Thyroid gland (tissue), 4 donors: ENCODE results near the gene PANK1. TPM values are rescaled to one million over a fixed set of nuclear protein-coding genes. Genes with fewer than 3 reads are reported as not detected.

Experiments
- DNase-seq, 2 donors: peaks; one replicate each; pipeline ENCODE4 v3.0.0-alpha.2; 2019
- H3K27ac ChIP-seq, 3 donors: fragments of 200-600 bp; sonication (generic); 1 replicate in 2 of 3; 2 replicates in 1 of 3; pipeline ENCODE4 v1.5.1; 2016 to 2019; ENCODE audit warnings: mild to moderate bottlenecking in 1 of 3, moderate library complexity in 1 of 3
- H3K27me3 ChIP-seq: fragments of 200-600 bp; sonication (generic); one replicate; pipeline ENCODE4 v1.5.1; 2019
- H3K36me3 ChIP-seq, 2 donors: fragments of 200-600 bp; sonication (generic); one replicate each; pipeline ENCODE4 v1.5.1; 2016 to 2019
- H3K4me1 ChIP-seq, 2 donors: fragments of 200-600 bp; sonication (generic); one replicate each; pipeline ENCODE4 v1.5.1; 2017 to 2019
- H3K4me3 ChIP-seq, 3 donors: fragments of 200-600 bp; sonication (generic); replicated peaks in 1 of 3; 1 replicate in 2 of 3; 2 replicates in 1 of 3; pipeline ENCODE4 v1.5.1; 2016; ENCODE audit warnings: mild to moderate bottlenecking in 1 of 3
- H3K9me3 ChIP-seq: fragments of 200-600 bp; sonication (generic); one replicate; pipeline ENCODE4 v1.5.1; 2017
- CTCF ChIP-seq, 6 experiments: fragments of 200-600 bp in 3 of 6; fragments of 450-650 bp in 3 of 6; sonication (generic) in 3 of 6; IDR thresholded peaks; one replicate each; pipeline ENCODE4 v1.5.1; 2016 to 2019; ENCODE audit warnings: antibody characterized with exemption in 6 of 6, mild to moderate bottlenecking in 2 of 6, inconsistent platforms in 1 of 6, moderate library complexity in 1 of 6
- POLR2A ChIP-seq, 2 donors: fragments of 450-650 bp; IDR thresholded peaks; one replicate each; pipeline ENCODE4 v1.6.1; 2017; ENCODE audit warnings: antibody characterized with exemption in 2 of 2, mild to moderate bottlenecking in 2 of 2, moderate library complexity in 1 of 2
- WGBS, 2 donors: methylation state at CpG; one replicate each; pipeline ENCODE4 v1.1.5; 2017; 5-methylcytosine and 5-hydroxymethylcytosine counted together
- intact Hi-C: fragments of 100-400 bp; cut with DNase I; formaldehyde crosslinking; loops from one replicate; pipeline ENCODE4 v1.15.1; 2023
- total RNA-seq, 4 donors: library from RNA; depleted of rRNA; stranded (reverse); fragments of >200 nt; gene quantifications; one replicate each; pipeline ENCODE4 v1.2.3, GENCODE V29; 2016

PANK1 gene
- total RNA-seq, 4 donors from 2014 or later, result 20.6 to 40.6 (median 26.9) TPM

GRCh38 chr10:89575031-89575430 lies 70.0 kb downstream of the PANK1 start:
- no peaks in the 10 kb centered on the region for H3K9me3 ChIP-seq
- no peak overlapping the region for H3K4me3 ChIP-seq
- no peaks in the 10 kb centered on the region for H3K36me3 ChIP-seq
- no peaks in the 10 kb centered on the region for H3K27me3 ChIP-seq
- TF ChIP-seq CTCF (IDR thresholded peaks at IDR 0.05), result no peak
- no peak for TF ChIP-seq POLR2A (IDR thresholded peaks at IDR 0.05)
- H3K27ac ChIP-seq, result no peak overlapping the region
- peaks cover 0 to 10% of the 10 kb centered on the region in 2 donors for H3K4me1 ChIP-seq
- intact Hi-C loops, result no loop called here
- no peak for DNase-seq

- H3K27me3 ChIP-seq, result no peaks in the 10 kb centered on the region
- no peaks in the 10 kb centered on the region for H3K9me3 ChIP-seq
- H3K36me3 ChIP-seq, result no peaks in the 10 kb centered on the region
- no peak overlapping the region for H3K4me3 ChIP-seq
- no peak for TF ChIP-seq POLR2A (IDR thresholded peaks at IDR 0.05)
- TF ChIP-seq CTCF (IDR thresholded peaks at IDR 0.05), result no peak
- intact Hi-C loops, result no loop called here
- 53 to 65% methylated on average over 1 of the region's 1 CpG for WGBS, 2 donors
- H3K27ac ChIP-seq, result no peak overlapping the region
- H3K4me1 ChIP-seq, result peaks cover 0 to 10% of the 10 kb centered on the region in 2 donors
- DNase-seq, result no peak
Measured at GRCh38 chr10:89574368-89574767, 70.7 kb downstream of the PANK1 start.

DNA sequence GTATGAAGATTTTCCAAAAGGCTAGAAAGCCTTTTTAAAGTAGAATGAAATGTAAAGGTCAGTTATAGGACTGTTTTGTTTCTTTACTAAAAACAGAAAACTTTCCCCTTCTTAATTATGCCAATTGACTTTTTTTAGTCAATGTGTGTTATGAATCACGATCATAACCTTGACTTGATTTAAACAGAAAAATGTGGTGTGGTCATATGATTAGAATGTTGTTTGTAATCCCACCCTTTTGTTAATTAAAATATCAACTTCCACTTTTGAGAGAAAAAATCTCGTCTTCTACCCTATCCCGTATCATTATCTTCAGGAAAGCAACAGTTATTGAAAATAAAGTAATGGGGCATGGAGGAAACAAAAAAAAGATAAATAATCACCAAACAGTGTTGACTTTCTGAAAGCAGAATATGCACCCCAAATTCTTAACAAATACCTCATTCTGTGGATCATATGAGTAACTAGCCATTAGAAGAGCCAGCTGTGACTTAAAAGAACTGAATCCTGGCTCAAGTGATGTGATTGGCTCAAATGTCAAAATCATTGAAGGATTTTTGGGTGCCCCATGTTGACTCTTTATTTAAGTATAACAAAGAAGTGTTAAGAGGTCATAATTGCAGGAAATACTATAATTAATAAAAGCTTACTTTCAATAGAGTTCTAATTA lies 77.3 kb downstream of the PANK1 start:
- Histone ChIP-seq H3K36me3 (no peaks in the 10 kb centered on the region), H3K4me1 (peaks cover 4 to 17% of the 10 kb centered on the region in 2 donors), H3K27me3 (no peaks in the 10 kb centered on the region), H3K4me3 (no peak overlapping the region), H3K9me3 (no peaks in the 10 kb centered on the region), H3K27ac (no peak overlapping the region)
- no peak for TF ChIP-seq POLR2A (IDR thresholded peaks at IDR 0.05)
- no peak for TF ChIP-seq CTCF (IDR thresholded peaks at IDR 0.05)
- intact Hi-C loops, result loop anchor here (10.0 kb wide), 1 partner anchor 543 kb away; no protein-coding TSS in a partner anchor
- WGBS, 2 donors, result 78 to 83% methylated on average over 3 of the region's 3 CpGs
- no peak for DNase-seq

DNA sequence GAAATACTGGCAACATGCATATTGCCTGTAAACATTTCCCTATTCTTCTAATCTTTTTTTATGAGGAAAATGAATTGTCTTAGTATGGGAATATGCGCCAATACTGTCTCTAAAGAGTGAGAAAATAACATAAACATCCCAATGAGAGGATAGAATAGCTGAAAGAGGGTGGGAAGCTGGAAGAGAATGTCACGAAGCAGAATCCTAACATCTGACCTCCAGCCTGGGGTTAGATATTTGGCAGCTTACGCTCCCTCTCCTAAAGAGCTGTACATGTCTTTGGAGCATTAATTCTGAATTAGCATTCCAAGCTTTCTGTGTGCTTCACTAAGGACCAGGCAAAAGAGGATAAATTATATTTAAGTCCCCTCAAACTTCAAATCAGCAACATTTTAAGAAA lies 78.0 kb downstream of the PANK1 start:
- peak overlapping the region in 2 of 3 donors; percentile 15 to 31 for H3K27ac ChIP-seq
- DNase-seq, result no peak
- H3K27me3 ChIP-seq, result no peaks in the 10 kb centered on the region
- peaks cover 4 to 13% of the 10 kb centered on the region in 2 donors for H3K4me1 ChIP-seq
- H3K9me3 ChIP-seq, result no peaks in the 10 kb centered on the region
- TF ChIP-seq CTCF (IDR thresholded peaks at IDR 0.05) (no peak), POLR2A (IDR thresholded peaks at IDR 0.05) (no peak)
- WGBS, 2 donors, result 53 to 67% methylated on average over 3 of the region's 3 CpGs
- H3K36me3 ChIP-seq, result no peaks in the 10 kb centered on the region
- H3K4me3 ChIP-seq, result no peak overlapping the region
- intact Hi-C loops, result loop anchor here (10.0 kb wide), 1 partner anchor 542 kb away; no protein-coding TSS in a partner anchor

- H3K27ac ChIP-seq, result peak overlapping the region in 2 of 3 donors; percentile 15 to 31
- WGBS, 2 donors, result 66 to 71% methylated on average over 10 of the region's 10 CpGs
Measured at GRCh38 chr10:89566095-89566950, 78.7 kb downstream of the PANK1 start.

More at GRCh38 chr10:89566095-89566950, 78.7 kb downstream of the PANK1 start:
- H3K27me3 ChIP-seq, result no peaks in the 10 kb centered on the region
- H3K36me3 ChIP-seq, result no peaks in the 10 kb centered on the region
- no peak for DNase-seq
- peaks cover 4 to 13% of the 10 kb centered on the region in 2 donors for H3K4me1 ChIP-seq
- no peaks in the 10 kb centered on the region for H3K9me3 ChIP-seq
- TF ChIP-seq POLR2A (IDR thresholded peaks at IDR 0.05), result no peak
- TF ChIP-seq CTCF (IDR thresholded peaks at IDR 0.05), result no peak
- H3K4me3 ChIP-seq, result no peak overlapping the region
- intact Hi-C loops, result loop anchor here (10.0 kb wide), 1 partner anchor 542 kb away; no protein-coding TSS in a partner anchor
